Epidermal melanocyte (primary cell): ENCODE measurements around the gene BHLHE41.

ENCODE experiments used
- DNase-seq: peaks from one replicate; pipeline ENCODE4 v3.0.0; 2011; ENCODE audit warnings: low spot score; ENCODE audit not compliant: insufficient read length

The BHLHE41 gene

DNA sequence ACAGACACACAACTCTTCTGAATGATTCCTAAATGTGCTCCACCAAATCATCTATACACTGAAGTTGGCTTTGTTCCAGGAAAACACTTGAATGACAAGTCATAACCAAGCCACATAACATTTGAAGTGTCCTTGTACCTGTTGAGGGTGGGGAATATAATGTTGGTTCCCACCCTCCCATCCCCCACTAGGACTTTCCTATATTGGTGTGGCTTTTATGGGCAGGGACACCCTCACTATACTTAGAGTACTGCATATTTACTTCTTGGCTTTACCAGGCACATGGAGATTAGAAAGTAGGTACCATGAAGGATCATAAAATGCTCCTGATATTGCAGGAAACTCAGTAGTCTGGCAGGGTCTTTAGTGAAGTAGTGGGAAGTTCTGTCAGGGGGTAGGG lies 9.7 kb upstream of the BHLHE41 start:
- no peak for DNase-seq

DNA sequence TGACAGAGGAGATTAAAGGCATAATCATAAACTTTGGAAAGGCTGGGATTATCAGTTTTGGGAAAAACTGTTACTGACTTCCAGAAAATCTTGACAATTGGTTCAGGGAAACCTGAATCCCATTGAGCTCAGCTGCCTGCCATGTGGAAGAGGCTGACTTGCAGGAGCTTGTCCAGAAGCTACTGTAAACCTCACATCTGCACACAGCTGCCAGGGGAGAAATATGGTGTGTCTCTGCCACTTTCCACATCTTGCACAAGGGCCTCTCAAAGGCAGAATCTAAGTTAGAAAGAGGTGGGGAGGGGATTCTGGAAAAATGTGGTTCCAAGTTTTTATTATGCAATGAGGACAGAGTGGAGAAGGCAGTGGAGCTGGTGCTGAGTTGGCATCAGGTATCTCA lies 8.7 kb upstream of the BHLHE41 start:
- DNase-seq, result no peak

DNA sequence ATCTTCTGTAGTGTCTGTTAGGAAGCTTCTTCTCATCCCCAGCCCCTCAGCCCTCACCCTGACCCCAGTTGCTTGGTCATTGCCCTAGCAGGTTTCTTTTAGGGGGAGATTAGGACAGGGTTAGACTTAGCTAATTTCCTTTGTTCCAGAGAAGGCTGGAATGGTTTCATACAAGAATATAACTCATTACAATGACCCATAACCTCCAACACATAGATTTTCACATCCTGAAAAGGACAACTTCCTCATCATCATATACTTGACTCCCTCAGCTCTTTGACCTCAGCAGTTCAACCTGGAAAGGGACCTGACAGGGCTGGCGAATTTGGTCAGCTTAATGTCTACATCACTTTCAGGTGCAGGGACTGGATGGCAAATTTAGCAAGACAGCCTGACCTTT lies 8.0 kb upstream of the BHLHE41 start:
- no peak for DNase-seq

DNA sequence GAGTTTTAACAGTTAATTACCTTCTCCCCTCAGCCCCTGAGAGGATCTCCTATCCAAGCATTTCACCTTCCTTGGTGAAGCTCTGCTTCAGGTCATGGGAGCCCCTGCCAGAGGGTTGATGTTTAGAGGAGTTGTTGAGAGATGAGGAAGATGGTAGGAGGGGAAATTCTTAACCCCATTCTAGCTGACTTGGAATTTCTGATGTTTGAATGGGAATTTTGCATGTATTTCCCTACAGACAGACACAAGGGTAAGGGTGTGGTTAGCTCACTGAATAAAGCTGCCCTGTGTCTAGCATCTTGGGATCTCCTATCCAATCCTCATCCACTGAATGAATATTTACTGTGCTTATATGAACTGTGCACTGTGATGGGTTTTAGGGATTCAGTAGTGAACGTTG lies 7.1 kb upstream of the BHLHE41 start:
- DNase-seq, result no peak

DNA sequence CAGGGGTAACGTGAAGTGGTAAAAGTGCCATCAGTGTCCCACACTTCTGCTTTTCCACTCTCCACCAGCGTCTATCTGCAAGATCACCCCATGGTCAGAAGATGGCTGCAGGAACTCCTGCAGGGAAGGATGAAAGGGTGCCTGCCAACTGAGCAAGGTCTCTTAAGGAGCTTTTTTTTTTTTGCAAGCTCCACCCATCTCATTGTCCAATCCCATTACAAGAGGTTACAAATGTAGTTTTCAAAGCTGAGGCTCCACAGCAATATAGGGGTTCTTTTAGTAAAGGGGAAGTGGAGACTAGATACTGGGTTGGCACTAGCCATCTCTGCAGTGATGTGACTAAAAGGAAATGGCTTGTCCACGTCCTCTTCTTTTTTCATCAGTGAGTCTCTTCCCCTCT lies 5.9 kb upstream of the BHLHE41 start:
- no peak for DNase-seq

DNA sequence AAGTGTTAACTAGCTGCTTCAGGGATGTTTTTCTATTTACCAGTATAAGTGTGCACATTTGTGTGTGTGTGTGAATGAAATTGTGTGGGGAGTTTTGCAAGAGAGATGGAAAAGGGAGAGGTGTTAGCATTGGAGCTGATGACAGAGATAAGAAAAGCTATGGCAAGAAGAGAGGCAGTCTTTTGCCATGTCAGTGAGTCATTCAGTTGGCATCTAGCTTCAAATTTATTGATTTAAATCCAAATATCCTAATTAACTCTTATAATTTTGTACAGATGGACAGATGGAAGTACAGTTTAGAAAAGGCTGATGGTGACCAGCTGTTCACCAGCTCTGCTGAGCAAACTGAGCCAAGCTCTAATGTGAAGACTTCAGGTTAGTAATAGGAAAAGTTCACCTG lies 3.3 kb upstream of the BHLHE41 start:
- DNase-seq, result no peak

DNA sequence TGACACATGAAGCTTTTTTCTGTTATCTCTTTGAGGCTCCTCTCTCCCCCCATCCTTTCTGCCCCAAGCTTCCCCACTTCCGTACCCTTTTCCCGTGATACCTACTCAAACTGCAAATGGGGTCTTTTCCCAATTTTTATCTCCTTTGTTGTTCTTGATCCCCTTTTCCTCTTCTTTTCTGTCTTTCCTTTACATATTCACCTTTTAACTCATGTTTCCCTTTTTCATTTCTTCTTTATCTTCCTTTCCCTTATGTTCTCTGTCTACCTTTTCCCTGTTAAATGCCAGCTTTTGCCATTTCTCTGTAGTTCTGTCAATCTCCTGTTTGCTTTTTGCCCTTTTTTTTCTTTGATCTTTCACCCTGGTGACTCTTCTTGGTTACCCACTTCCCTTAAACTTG lies 2.6 kb upstream of the BHLHE41 start:
- DNase-seq, result no peak

DNA sequence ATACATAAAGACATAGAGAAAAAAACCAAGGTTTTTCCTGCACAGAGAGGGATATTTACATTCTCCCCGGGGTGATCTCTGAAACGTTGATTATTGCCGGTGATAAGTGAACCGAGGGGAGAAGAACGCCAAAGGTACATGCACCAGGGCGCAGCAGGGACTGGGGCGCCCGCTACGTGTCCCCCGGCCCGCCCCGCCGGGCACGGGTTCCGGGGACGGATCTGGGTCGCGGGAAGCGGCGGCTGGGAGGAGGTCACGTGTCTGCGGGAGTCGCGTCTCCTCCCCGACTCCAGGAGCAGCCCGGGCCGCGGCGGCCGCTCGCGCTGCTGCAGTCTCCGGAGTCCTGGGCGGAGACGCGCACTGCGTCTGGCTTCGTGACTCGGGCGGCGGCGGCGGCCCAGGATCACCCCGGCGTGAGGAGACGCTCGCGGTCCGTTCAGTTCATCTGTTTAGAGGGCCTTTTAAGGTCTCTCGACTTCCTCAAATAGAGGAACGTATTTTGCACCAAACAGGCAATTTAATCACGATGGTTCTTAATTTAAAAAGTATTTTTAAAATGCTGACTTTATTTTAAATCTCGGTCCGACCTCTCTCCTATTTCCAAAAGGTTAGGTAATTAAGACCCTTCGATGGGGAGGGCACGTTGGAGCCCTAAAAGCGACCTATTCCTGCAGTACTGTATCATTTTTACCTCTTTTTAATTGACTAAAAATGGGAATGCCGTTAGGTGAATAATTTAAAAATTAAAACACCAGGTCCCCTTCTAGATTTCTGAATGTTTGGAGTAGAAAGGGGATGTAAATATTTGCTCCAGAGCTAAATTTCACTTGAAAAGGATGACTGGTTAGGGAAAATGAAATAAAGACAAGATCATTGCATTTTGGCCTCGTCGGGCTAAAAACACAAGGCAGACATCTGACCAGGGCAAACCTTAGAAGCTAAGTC lies 1.8 kb upstream of the BHLHE41 start:
- DNase-seq, result peak; percentile 79

DNA sequence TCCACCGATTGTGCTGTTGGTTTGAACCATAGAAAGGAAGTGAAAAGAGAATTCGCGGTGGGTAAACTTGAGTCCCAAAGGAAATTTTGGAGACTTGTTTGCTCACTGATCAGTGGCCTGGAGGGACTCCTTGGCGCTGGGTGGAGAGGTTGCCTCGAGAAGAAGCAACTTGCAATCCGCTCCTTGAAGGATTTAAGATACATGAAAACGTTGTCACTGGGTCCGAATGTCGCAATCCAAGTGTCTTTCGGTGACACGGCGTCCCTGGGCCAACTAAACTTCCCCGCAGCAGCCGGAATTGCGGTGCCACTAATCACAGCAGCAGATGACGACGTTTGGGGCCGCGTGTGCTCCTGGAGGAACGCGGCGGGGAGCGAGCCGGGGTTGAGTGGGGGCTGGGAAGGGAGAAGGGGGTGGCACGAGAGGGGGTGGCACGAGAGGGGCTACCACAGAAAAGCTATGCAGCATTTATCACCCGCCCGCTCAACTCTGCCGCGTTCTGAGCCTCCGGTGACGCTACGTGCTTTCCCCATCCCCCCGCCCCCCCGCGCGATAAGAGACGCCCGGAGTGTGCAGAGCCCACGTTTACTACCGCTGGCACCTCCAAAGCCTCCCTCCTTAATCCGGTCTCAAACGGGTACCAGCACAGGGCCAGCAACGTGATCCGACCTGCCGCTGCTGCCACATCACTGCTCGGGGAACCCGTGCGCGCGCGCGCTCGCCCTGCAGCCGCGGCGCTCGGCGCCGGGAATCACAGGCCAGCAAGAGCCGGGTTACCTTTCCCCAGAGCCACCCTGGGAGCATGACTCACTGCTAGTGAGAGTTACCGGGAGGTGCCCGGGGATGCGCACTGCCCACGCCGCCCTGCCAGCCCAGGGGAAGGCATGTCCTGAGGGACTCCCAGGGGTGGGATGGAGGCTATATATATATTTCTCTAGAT lies 833 bp upstream of the BHLHE41 start:
- no peak for DNase-seq

DNA sequence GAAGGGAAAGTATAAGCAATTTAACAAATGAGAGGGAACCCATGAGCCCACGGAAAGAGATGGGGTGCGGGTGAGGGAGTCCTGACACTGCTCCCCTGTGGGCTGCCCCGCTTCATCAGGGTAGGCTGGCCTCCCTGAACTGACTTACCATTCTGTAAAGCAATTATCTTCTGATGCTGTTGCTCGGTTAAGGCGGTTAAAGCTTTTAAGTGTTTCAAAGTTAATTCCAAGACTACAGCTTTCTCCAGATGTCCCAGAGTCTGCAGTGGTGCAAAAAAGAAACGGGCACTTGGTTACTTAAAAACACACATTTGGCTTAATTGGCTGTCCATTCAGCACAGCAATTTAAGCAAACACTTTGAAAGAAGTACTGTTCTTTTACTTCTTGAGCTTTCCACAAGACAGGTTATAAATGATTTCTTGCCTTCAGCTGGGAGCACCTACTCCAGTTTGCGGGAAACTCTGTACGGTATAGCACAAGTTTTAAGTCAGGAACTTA lies 1.3 kb downstream of the BHLHE41 start:
- DNase-seq, result no peak

DNA sequence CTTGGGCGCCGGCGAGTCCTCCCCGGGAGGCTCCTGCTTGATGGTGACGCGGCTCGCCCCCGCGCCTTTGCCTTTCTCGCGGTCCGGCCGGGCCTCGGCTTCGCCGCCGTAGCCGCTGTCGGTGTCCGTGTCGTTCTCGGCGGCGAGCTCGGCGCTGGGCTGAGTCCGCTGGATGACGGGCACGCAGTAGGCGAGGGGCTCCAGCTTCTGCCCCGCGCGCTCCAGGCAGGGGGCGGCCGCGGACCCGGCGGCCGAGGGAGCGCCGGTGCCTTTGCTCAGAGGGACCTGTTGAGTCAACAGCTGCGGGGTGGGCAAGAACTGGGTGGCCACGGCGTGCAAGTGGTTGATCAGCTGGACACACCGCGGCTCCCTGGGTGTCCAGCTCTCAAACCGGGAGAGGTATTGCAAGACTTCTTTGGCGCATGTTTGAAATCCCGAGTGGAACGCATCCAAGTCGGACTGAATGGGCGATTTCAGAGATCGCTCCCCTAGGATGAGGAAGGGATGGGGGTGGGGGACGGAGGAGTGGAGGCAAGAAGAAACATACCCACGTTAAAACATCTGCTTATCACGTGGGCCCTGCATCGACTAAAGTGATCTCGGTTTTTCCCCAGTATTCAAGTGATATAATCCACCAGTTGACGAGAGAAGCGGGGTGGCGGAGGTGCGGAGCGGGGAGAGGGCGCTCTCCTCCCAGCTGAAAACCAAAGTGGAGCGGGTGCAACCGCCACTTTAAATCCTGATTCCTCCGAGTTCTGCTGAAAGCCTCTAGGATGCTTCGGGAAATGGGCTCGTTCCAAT lies 2.0 kb downstream of the BHLHE41 start:
- no peak for DNase-seq

DNA sequence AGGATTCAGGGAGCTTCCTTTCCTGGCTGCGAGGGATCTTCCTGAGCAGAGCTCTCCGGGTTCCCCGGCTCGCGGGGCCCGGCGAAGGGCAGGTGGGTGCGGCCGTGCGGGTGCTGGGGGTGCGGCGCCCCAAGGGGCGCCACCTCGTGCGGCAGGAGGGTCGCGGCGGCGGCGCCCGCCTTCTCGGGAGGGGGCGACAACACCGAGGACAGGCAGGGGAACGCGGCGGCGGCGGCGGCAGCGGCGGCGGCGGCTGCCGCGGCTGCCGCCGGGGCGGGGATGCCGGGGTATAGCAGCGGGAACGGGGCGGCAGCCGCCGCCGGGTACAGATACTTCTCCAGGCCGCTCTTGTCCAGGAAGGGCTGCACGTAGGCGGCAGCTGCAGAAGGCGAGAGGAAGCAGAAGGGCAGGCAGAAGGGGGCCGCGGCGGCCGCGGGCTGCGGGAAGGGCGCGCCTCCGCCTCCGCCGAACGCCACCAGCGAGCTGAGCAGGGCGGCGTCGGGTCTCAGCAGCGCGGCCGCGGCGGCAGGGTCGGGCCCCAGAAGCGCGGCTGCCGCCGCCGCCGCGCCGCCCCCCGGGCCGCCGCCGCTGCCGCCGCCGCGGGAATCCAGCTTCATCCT lies 2.7 kb downstream of the BHLHE41 start:
- no peak for DNase-seq

DNA sequence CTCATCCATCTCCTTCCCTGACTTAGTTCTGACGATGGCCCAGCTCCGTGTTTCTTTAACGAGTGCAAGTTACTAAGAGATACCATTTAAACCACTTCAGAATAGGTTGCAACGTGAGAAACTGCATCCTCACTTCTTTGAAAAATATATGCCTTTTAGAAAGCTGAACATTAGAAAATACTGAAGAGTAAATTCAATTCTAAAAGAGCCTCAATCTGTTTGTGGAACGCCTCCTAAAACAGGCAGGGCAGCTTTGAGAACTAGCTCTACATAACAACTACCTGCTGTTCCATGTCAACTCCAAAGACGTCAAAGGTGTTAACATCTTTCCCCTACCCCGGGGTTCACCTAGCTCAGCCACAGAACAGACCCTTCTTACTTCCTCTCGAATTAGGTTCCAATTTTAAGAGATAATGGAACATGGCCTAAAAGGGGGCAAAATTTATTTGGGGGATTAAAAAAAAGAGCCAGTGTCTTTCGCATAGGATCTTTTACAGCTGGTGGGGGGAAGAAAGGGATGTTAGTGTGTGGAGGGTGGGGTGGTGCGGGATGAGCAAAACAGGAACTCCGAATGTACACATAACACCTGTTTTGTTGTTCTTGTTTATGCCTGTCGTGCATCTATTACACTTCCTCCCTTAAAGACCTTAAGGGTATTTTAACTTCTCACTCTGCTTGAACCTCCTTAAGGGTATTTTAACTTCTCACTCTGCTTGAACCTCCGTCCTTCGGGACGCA lies 3.3 kb downstream of the BHLHE41 start:
- no peak for DNase-seq

DNA sequence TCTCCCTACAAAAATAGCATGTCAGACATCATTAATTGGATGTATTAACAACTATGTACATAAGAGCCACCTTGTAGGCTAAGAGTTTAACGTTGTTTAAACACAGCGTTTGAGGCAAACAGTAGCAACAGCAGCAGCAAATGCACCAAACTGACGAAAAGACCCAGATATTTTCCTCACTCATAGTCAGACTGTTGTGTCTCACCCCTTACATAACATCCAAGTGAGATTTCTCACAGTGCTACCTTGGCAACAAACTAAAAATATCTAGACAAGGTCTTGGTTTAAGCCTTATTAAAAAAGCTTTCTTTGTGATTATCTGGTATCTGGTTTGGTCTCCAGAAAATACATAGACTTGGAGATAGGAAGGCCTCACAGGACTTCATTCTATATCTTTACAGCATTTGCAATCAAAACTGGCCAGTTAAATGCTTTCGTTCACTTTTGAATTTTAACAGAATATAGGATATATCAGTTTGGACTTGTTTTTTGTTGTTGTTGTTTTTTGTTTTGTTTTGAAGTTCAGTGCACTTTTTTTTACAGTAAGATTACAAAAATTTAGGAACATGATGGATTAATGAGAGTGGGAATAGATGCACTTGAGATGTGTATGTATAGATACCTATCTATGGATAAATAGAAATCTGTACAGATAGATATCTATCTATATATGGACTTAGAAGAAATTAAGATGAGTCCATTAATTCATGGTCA lies 4.1 kb downstream of the BHLHE41 start:
- no peak for DNase-seq

DNA sequence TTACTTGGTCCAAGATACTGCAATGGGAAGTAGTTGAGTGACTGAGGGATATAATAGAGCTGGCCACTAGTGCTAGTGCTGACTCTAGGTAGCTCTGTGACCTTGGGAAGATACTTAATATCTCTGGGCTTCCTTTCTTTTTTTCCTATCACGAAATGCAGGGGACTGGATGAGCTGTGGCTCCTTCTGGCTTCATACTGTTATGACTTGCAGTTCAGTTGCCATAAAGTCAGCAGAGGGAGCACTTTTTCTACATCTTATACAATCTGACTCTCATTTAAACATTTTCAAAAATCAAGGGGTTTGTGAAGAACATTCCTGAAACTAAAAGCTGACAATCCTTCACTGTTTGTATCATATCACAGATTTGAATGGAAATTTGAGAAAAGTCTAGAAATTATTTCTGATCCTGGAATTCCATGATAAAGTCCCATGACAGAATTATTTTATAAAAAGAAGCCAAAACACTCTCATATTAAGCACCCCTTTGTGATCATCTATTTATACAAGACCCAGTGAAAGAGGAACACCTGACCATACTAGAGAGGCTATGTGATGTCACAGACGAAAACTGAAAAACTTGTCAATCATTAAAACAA lies 5.3 kb downstream of the BHLHE41 start:
- no peak for DNase-seq

DNA sequence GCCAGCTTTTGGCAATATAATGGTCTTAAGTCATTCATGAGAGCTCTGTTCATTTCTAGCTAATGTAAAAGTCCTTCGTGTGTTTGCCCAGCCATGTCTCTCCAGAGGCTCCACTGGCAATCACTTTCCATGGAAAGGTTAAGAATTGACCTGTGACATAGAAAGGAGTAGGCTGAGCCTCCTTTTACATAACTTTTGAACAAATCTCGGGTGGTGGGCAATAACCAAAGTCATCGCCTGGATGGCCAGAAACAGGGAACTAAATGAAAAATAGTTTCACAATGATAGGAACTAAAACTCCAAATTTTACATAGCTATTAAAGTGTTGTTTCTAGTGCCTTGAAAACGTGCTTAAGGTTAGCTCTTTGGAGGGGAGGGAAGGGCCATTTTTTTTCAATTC lies 6.5 kb downstream of the BHLHE41 start:
- DNase-seq, result no peak

DNA sequence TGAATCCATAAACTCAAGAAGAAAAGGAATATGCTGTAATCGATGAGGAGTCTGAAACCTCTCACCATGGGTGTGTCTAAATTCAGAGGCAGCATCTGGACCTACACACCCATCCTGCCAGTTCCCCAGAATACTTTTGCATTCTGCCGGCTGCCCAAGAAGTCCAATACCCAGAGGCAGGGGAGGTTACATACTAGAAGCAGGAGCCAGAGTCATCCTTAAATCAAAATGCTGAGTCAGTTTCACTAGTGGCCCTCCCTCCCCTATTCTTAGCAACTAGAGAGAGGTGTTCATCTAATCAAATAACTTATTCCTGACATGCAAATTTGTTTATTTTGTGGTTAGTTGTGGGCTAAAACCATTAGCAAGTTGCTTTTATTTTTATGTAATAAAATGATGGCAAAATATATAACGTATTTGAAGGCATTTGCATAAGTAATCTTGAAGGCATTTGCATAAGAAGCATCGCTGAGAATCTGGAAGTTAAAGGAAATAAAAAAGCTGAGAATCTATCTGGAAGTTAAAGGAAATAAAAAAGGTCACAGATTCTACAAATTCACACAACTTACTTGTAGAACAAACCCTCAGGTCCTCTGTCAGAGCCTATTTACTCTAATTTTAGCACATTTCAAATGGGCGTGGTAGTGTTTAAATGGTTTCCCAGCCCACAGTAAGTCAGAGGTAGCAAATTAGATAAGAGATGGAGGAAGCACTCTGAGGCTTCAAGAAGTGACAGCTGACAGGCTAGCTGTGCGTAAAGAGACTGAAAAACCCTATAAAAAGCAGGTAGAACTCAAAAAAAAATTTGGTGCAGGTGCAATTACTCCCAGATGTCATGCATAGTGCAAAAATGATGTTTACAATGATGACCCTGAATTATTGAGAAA lies 7.8 kb downstream of the BHLHE41 start:
- DNase-seq, result no peak
